ENCODE measurements around the gene TRIM52.
"Not testable (repeated sequence)": the region's sequence is repeated elsewhere in the genome, so short reads cannot be mapped to it uniquely, and the experiment has no call there.

Gene TRIM52

GRCh38 chr5:181260720-181261319 lies at the start of gene TRIM52:
TSS of gene TRIM52 (minus strand) at chr5:181261143. CDS start at chr5:181260813, 330 bp downstream.
- peak; percentile 79 to 80 for DNase-seq (ENCODE audit: low read depth in 2 of 2)

GRCh38 chr5:181287331-181287730 lies 26.4 kb upstream of the TRIM52 start:
- DNase-seq (ENCODE audit: low read depth in 2 of 2), result not testable (repeated sequence)

GRCh38 chr5:181285962-181286705 lies 25.2 kb upstream of the TRIM52 start:
- not testable (repeated sequence) for DNase-seq (ENCODE audit: low read depth in 2 of 2)

DNA sequence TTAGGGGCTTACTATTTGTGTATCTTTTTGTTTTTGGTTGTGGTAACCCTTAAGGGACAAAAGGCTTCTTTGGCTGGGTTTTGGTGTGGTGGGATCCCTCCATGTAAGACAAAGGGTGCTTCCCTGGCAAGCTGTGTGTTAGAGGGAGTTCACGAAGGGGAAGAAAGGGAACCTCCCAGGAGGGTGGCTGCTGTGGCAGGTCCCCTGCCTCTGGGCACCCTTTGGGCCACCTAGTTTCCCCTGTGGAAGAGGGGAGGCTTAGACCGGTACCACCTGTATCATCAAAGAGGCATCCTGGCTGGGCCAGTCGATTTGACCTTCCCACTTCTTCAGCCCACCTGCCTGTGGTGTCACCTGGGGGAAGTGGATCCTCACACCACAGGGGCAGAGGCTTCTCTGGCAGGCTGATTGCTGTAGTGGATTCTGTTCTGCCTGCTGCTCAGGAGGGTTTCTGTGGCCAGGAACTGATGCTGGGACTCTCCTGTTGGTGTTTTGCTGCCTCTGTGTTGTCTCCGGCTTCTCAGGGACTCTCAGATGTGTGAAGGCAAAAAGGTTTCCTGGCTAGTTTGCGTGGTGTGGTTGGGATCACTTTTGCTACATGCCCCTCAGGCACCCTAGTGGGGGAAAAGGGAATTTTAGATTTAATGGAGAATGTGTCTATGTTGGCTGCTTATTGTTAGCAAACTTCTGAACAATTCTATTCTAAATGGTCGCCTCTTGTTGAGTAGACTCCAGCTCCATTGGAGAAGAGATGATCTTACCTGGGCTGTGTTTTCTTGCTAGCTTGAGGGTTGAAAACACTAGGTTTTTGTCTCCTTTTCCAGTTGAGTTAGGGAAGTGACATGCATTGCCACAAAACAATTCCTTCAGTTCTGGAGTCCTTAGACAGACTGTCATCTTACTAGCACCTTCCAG lies 23.2 kb upstream of the TRIM52 start:
- not testable (repeated sequence) for DNase-seq (ENCODE audit: low read depth in 2 of 2)

DNA sequence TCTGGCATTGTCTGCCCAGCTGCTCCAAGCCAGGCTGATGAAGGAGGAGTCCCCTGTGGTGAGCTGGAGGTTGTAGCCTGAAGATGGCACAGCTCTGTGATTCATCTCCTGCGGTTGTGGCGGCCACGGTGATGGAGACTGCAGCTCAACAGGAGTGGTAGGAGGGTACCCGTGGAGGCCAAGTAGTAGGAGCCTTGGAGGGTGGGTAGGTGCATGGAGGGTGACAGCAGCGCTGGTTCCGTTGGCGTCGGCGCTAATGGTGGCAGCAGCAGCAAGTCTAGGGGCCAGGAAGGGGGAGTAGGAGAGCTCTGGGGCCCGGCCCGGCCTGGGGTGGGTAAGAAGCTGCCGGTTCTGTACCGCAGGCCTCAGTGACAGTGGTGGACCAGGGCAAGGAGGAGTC lies 22.4 kb upstream of the TRIM52 start:
- DNase-seq (ENCODE audit: low read depth in 2 of 2), result no peak

DNA sequence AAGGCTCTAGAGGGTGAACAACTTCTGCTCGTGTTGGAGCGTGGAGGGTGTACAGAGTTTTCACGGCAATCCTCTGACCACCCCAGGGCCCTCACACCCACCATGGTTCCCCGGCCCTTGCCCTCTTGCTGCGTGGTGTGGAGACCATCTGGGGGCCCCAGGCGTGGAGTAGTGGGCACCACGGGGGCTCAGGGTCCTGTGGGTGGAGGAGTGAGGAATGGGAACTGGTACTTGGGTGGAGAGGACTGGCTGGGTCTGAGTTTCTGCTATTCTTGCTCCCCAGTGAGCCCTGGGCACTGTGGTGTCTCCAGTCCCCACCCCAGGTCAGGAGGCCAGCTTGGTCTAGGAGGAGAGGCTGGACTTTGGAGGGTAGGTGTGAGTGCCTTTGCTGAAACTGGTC lies 21.9 kb upstream of the TRIM52 start:
- DNase-seq (ENCODE audit: low read depth in 2 of 2), result no peak

GRCh38 chr5:181282415-181282814 lies 21.5 kb upstream of the TRIM52 start:
- DNase-seq (ENCODE audit: low read depth in 2 of 2), result not testable (repeated sequence)

DNA sequence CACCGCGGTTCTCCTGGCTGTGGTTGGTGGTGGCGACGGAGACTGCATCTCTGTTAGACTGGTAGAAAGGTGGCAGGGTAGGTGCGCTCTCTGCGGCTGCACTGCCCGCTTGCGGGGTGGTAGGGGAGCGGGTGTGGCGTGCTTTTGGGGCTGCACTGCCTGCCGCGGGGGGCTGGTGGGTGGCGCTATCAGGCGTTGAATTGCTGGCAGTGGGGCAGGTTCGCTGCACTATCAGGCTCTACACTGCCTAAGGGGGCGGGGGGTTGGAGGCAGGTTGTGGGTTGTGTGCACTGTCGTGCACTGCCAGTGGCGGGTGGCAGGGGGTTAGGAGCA lies 21.0 kb upstream of the TRIM52 start:
- no peak for DNase-seq (ENCODE audit: low read depth in 2 of 2)

- DNase-seq (ENCODE audit: low read depth in 2 of 2), result no peak
These were observed 20.4 kb upstream of the TRIM52 start for GRCh38 chr5:181281077-181281983.

DNA sequence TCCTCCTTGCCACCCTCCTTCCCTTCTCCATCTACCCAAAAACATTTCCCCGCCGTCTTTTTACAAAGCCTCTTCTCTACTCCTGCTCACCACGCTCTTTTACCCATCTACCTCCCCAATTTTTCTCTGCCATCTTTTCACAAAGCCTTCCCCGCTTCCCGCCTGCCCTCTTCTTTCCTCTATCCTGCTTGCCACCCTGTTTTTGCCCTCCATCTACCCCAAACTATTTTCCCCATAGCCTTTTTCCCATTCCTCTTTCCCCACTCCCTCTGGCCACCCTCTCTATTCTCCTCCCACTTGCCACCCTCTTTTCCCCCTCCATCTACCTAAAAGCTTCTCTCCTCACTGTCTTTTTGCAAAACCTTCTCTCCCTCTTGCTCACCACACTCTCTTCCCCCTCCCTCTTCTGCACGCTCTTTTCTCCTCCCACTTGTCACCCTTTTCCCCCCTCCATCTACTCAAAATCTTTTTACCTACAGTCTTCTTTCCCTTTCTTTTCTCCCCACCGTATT lies 19.4 kb upstream of the TRIM52 start:
- DNase-seq (ENCODE audit: low read depth in 2 of 2), result no peak

- DNase-seq (ENCODE audit: low read depth in 2 of 2), result not testable (repeated sequence)
These were observed 12.4 kb upstream of the TRIM52 start for GRCh38 chr5:181273433-181273744.

DNA sequence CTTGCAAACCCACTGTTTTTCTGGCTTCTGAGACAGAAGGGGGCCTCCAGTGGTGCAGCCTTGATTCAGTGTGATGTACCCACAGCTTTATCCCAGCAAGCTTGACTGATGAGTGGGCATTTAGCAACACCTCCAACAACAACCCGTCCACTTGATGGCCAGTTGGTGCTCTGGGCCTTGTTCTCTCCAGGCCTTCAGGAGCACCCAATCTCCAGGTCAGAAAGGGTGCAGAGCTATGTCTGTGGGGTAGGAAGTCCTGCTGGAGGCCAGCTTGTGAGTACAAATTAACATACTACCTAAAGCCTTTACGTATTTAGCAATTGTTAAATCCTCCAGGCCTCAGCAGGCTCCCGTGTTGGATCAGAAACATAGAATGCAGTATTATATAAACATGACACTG lies 10.1 kb upstream of the TRIM52 start:
- no peak for DNase-seq (ENCODE audit: low read depth in 2 of 2)

DNA sequence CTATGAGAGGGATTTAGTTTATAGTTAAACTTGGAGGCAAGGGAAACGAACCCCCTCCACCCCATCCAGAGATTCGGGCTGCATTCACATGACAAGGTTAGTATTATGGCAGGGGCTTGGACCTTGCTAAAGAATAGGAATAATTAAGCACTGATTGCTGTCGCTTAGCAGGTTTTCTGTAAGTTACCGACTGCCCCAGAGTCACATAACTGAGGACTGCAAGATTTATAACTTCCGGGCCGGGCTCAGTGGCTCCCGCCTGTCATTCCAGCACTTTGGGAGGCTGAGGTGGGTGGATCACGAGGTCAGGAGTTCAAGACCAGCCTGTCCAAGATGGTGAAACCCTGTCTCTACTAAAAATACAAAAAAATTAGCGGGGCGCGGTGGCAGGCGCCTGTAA lies 7.0 kb upstream of the TRIM52 start:
- not testable (repeated sequence) for DNase-seq (ENCODE audit: low read depth in 2 of 2)

- DNase-seq (ENCODE audit: low read depth in 2 of 2), result not testable (repeated sequence)
These were observed 6.5 kb upstream of the TRIM52 start for GRCh38 chr5:181267291-181267904.

DNA sequence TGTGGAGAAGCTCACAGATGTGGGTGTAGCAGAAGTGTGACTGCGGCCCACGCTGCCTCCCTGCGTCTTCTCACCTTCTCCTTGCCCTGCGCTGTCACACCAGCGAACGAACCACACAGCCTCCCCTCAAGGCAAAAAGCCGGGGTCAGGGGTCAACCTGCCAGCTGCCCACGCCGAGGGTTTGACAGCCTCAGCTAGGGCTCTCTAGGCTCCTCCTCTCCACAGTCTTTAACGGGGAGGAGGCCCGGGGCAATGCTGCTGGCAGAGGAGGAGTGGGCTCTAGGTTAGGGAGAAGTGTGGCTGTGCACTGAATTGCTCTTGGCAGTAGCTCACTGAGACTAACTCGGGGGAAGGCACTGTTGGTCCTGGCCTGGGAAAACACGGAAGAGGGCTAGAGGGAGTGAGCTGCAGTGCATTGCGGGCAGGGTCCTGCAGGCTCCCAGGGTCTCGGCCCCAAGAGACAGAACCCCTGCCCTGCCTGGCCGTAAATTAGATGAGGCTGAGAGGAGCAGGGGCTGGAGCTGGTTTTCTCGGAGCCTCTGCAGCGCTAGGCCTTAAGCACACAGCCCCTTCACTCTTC lies 4.2 kb upstream of the TRIM52 start:
- DNase-seq (ENCODE audit: low read depth in 2 of 2), result no peak

DNA sequence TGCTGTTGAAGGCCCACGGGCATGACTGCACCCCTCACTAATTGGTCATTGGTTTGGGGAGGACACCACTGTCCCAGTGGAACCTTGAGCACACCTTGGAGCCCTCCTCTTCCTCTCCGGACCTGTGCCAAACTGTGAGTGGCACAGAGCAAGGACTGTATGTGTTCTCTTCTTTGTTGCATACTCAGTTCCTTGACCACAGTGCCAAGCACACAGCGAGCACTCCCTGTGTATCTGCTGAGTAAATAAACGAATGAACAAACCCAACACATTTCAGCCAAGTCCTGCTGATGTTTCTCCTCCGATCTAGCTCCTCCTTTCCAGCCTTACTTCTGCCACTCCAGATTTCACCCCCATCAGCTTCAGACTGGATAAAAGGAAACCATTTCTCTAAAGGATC lies 2.7 kb upstream of the TRIM52 start:
- DNase-seq (ENCODE audit: low read depth in 2 of 2), result no peak

GRCh38 chr5:181261320-181262049 lies 542 bp upstream of the TRIM52 start:
- peak; percentile 39 to 49 for DNase-seq (ENCODE audit: low read depth in 2 of 2)

DNA sequence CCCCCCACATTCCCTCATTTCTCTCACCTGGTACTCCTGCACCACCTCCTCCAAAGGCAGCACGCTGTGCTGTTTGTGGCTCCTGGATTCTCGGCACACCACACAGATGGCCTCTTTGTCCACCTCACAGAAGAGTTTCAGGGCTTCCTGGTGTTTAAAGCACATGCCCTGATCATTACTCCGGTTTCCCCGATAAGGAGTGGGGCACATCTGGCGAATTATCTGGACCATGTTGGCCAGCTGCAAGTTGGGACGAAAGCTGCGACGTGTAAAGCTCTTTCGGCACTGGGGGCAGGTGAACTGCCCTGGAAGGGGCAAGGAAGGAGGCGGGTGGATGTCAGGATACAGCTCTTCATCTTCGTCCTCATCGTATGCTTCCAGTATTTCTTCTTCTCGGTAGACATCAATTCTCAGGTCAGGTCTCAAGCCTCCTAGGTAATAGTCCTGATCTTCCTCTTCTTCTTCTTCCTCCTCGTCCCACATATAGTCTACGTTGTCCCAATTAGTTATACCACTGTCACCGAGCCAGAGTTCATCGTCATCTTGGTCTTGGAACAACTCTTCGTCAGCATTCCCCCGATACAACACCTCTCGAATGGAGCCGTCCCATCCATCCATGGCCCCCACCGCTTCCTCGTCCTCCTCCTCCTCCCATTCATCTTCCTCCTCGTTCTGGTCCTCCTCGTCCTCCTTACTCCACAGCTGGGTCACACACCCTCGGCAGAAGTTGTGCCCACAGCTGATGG lies 796 bp downstream of the TRIM52 start:
- DNase-seq (ENCODE audit: low read depth in 2 of 2), result no peak

DNA sequence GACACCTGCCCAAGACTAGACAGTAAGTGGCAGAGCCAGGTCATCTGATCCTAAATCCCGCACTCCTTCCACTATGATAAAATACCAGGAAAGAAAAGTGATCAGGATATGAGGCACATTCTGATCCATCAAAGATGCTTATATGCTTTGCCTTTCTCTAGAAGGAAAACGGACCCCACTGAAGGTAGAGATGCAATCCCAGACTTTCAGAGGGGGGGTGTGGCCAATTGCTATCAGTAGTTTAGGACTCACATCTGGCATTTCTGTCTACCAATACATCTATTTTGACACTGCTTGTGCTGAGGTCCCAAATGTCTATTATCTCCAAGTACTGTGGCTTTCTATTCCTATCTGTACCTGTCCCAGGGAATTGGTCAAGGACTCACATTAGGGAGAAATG lies 1.7 kb downstream of the TRIM52 start:
- no peak for DNase-seq (ENCODE audit: low read depth in 2 of 2)

All from stimulated activated CD8-positive, alpha-beta memory T cell treated with anti-CD3 and anti-CD28 coated beads, Interleukin-7, amount 100 ng/mL, for 1 hour (primary cell).